ENCODE measurements around the gene ABCG1.

The ABCG1 gene

GRCh38 chr21:42191696-42192595 lies 27.0 kb upstream of the ABCG1 start:
- DNase-seq (ENCODE audit: low read depth): no peak

DNA sequence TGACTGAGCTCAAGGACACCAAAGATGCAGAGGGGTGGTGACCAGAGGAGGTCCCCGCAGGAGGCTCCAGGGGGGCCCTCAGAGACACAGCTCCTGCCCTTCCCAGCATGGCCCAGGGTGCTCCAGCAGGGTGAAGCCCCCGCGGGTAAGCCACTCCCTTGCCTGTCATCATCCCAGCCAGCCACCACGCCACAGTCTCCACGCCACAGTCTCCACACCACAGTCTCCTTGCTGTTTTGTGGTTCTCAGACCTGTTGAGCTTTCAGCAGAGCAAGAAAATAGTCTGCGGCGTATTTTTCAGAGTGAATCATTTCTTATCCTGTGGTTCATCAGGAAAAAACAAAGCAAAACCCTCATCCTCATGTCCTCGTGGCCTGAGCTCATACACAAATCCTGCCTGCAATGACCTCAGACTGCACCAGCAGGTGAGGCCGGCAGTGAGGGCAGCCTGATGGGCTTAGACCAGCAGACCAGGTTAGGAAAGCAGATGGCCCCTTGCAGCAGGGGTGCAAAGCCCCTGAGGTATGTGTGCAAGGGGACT lies 25.7 kb upstream of the ABCG1 start:
- DNase-seq (ENCODE audit: low read depth): no peak

GRCh38 chr21:42193721-42194120 lies 25.2 kb upstream of the ABCG1 start:
- DNase-seq (ENCODE audit: low read depth): no peak

DNA sequence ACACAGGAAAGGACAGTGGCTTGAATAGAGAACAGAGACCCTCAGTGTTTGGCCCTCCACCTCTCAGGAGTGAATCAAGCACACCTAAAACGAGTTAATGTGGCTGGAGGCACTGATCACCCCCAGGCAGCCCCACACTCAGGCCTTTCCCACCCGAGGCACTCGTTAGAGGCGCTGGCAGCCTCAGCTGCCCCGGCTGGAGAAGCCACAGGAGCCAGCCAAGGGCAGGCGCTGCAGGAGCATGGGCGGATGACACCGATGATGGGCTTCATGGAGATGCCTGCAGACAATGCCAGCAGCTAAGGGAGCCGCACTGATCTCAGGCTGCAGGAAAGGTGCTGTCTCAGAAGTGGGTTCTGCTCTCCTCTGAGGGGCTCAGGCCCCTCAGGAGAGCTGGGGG lies 24.1 kb upstream of the ABCG1 start:
- DNase-seq (ENCODE audit: low read depth): no peak

- DNase-seq (ENCODE audit: low read depth): no peak
Observed at GRCh38 chr21:42195378-42196031, 23.4 kb upstream of the ABCG1 start.

DNA sequence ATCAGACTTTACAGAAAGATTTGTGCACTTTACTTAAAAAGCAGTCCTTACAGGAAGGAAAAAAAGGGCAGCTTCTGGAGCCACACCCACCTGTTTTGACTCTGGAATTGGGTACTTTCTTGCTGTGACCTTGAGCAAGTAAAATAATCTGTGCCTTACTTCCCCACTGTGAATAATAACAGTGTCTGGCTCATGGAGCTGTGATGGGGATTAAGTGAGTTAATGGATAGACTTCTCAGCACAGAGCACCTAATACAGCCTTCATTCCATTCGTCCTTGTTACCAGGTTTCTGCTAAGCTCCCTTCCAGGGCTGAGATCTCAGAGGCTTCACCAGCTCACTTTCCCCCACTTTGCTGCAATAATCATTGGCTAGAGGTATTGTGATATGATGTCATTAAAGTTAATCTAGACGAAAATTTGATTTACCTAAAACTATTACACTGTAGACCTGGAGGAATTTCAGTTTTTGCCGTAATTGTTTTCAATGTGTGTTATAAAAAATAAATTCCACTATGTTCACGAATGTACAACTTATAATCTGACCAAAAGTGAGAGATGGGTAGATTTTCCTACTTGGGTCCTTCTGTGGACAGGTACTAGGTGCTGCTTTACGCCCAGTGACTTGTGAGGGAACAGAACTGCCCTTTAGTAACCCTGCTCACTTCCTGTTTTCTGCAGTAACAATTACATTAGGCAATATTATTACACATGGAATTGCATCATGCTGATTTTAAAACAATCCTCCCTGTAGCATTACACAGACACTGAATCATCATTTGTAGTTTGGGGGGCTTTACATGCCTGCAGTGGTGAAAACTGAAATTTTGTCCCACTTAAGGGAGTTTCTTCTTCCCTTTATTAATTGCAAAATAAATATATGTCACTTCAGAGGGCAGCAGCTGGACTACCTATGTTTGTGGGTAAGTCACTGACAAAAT lies 19.7 kb upstream of the ABCG1 start:
- DNase-seq (ENCODE audit: low read depth): no peak

DNA sequence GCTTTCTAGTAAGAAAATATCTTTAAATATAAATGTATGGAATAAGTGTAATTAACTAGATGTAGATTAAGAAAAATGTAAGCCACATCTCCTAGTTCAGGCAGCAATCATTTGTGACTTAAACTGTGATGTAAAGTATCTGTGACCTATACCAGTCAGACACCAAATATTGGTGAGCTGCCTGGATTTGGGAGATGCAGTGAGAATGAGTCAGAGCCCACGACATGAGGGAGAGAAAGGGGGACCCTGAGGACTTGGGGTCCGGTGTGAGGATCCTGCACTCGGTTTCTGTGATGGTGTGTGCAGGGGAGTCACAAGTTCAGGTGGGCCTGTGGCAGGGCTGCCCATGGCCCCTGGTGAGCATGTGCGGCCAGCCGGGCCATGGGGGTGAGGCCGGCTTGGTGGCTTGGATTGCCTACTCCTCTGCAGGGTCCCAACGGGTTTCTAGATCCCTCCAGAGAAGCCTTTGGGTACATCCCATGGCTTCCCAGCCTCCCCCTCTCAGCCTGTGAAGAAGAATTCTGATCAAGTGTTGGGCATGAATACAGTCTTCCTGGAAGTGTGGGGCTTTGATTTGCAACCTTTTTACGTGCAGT lies 19.0 kb upstream of the ABCG1 start:
- no peak for DNase-seq (ENCODE audit: low read depth)

DNA sequence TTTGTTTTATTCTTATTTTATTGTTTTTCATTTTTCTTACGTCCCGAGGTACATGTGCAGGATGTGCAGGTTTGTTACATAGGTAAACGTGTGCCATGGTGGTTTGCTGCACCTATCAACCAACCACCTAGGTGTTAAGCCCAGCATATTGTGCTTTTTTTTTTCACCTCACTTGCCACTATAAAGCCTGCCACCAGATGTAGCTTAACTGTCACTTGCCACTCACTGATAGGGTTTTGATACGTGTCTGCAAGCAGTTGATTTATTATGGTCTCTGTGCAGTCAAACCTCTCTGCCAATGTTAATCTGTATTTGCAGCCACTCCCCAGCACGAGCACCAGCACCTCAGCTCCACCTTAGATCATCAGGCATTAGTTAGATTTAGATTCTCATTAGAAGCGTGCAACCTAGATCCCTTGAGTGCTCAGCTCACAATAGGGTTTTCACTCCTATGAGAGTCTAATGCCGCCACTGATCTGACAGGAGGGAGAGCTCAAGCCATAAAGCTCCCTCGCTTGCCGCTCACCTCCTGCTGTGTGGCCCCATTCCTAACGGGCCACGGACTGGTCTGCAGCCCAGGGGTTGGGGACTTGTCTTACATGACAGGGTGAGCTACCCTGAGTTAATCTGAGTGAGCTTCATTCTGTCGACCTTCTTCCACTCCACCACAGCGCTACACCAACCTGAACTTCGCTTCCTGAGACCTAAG lies 17.9 kb upstream of the ABCG1 start:
- DNase-seq (ENCODE audit: low read depth): no peak

DNA sequence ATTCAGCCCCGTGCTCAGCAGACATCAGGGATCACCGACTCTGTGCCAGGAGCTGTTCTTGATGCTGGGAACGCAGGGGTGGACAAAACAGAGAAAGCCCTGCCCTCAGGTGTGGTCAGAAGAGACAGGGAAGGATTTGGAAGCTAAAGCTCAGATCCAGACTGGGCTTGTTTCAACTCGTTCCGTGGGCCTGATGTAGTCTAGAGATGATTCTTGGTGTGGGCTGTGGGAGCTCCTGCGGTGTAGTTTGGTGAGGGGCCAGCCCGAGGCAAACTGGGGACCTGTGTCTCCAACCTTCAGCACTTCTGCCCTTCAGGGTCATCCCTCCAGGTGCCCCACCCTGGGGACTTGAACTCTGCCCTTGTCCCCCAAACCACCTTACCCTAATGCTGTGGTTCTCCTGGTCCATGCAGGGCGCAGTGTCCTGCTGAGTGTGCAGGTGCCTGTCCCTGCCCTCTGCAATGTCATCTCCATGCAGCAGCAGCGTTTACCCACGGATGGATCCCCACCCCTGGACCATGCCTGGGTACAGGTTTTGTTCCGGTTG lies 17.3 kb upstream of the ABCG1 start:
- DNase-seq (ENCODE audit: low read depth): no peak

GRCh38 chr21:42202321-42202720 lies 16.6 kb upstream of the ABCG1 start:
- DNase-seq (ENCODE audit: low read depth): no peak

- no peak for DNase-seq (ENCODE audit: low read depth)
Observed at GRCh38 chr21:42203321-42203720, 15.6 kb upstream of the ABCG1 start.

DNA sequence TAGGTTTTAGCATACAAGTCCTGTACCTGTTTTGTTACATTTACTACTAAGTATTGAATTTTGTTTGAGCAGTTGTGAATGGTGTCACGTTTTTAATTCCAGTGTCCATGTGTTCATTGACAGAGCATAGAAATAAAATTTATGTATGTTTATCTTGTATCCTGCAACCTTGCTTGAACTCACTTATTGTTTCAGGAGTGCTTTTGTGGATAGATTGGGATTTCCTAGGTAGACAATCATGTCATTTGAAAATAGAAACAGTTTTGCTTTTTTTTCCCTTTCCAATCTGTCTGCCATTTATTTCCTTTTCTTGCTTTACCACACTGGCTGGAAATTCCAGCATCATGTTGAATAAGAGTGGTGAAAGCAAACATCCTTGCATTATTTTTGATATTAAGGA lies 15.0 kb upstream of the ABCG1 start:
- DNase-seq (ENCODE audit: low read depth): no peak

DNA sequence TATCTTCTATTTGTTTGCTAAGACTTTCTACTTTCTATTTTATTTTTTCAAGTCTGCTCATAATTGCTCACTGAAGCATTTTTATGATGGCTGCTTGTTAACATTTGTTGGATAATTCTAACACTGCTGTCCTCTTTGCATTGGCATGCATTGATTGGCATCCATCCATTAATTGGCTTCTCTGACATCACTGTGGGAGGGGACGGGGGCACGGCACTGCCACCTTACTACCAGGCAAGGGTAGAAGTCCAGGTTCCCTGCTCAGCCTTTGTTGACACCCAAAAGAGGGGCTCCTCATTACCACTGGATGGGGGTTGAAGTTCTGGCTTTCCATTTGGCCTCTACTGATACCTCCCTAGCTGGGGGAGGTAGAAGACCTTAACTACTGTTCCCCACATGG lies 11.5 kb upstream of the ABCG1 start:
- no peak for DNase-seq (ENCODE audit: low read depth)

DNA sequence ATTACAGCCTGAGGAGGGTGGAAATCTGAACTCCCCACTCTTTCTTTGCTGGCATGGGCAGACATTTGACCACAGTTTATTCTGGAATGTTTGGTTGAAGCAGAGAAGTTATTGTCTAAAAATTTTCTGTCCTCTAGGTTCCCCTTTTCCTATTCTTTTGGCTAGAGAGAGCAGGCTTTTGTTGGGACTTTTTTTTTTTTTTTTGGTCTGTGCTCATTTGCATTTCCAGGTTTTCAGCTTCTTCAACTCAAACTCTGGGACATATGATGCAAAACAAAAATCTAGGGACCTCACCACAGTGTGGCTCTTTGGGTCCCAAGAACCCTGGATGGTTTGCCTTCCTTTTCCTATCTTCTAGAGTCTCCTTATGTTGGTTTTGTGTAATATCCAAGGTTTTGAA lies 10.9 kb upstream of the ABCG1 start:
- DNase-seq (ENCODE audit: low read depth): no peak

- no peak for DNase-seq (ENCODE audit: low read depth)
Observed at GRCh38 chr21:42208801-42209490, 10.0 kb upstream of the ABCG1 start.

DNA sequence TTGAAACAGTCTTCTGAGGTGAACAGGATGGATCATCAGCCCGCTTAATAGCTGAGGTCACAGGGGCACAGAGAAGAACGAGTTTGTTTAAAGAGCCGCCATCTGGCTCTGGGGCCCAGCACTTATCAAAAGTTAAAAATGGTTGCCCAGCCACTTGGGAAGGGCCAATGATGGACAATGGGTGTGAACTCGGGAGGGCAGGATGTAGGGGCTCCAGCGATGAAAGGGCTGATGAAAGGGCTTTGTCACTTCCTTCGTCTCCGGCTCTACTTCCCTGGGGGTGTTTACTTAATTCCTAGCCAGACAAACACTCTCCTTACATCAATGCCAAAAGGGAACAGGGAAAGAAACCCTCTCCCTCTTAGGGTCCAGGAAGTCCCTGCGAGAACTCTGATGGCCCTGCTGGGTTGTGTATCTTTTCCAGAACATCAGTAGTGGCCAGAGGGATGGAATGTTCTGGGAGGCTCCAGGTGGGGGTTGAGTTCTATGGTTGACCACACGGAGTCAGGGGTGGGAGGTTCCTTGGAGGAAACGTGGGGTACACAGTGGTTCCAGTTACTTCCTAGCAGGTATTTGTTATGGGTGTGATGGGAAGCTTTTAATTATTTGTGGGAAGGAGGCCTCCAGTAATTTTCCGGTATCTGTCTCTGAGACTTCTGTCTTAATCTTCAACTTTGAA lies 9.0 kb upstream of the ABCG1 start:
- DNase-seq (ENCODE audit: low read depth): no peak

- no peak for DNase-seq (ENCODE audit: low read depth)
Observed at GRCh38 chr21:42212266-42212665, 6.7 kb upstream of the ABCG1 start.

GRCh38 chr21:42213082-42213774 lies 5.7 kb upstream of the ABCG1 start:
- DNase-seq (ENCODE audit: low read depth): no peak
